Erythroblast (primary cell): ENCODE data around the gene HSPA2.

Source experiments
- GATA1 ChIP-seq: IDR thresholded peaks from 2 replicates; pipeline ENCODE4 v1.6.1; 2011; ENCODE audit warnings: low read depth, mild to moderate bottlenecking, control low read depth, low read length, moderate library complexity
- POLR2A ChIP-seq: IDR thresholded peaks from 2 replicates; pipeline ENCODE4 v1.6.1; 2011; ENCODE audit warnings: mild to moderate bottlenecking, low read length

DNA sequence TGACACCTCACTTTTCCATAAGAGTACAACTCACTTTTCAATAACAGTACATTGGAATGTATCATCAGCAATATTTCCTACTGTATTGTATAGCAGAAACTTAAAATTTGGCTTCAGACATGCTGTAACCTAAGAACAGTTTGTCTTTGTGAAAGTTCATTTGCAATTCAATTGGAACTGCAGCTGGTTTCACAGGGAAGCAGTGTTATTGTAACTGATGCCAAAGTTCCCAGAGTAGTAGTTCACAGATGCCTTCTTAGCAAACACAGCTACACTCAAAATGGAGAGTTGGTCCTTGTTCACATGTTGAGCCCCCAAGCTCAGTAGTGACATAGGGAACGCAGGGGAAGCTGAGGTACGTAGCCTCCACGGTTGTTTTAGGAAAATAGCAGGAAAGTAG, 32.6 kb downstream of the HSPA2 start:
- no peak for TF ChIP-seq POLR2A
- no peak for TF ChIP-seq GATA1
